HG02938 (cell line): Measurements from ENCODE around the gene ARID3B.
"Not testable (repeated sequence)": the region's sequence is repeated elsewhere in the genome, so short reads cannot be mapped to it uniquely, and the experiment has no call there.

Experiments used
- ATAC-seq: cut with Tn5 transposase; IDR thresholded peaks from one replicate; pipeline ENCODE4 v1.9.1; 2021; ENCODE audit warnings: mild to moderate bottlenecking, moderate library complexity; ENCODE audit not compliant: unreplicated experiment

The ARID3B gene

GRCh38 chr15:74540761-74541493 lies at the start of gene ARID3B:
TSS of gene ARID3B (plus strand) at chr15:74541220. CDS start at chr15:74543937, 2,717 bp downstream.
- ATAC-seq: peak; percentile 75

- ATAC-seq: no peak
Observed at GRCh38 chr15:74496648-74497047, 44.4 kb upstream of the ARID3B start.

- ATAC-seq: no peak
Observed at GRCh38 chr15:74497584-74497983, 43.4 kb upstream of the ARID3B start.

- no peak for ATAC-seq
Observed at GRCh38 chr15:74499366-74499765, 41.7 kb upstream of the ARID3B start.

- ATAC-seq: no peak
Observed at GRCh38 chr15:74500401-74500800, 40.6 kb upstream of the ARID3B start.

GRCh38 chr15:74502301-74502700 lies 38.7 kb upstream of the ARID3B start:
- no peak for ATAC-seq

- ATAC-seq: no peak
Observed at GRCh38 chr15:74504418-74504817, 36.6 kb upstream of the ARID3B start.

GRCh38 chr15:74504836-74505235 lies 36.2 kb upstream of the ARID3B start:
- ATAC-seq: no peak

GRCh38 chr15:74505837-74506514 lies 35.0 kb upstream of the ARID3B start:
- no peak for ATAC-seq

- no peak for ATAC-seq
Observed at GRCh38 chr15:74506515-74506840, 34.5 kb upstream of the ARID3B start.

GRCh38 chr15:74511583-74511982 lies 29.4 kb upstream of the ARID3B start:
- peak; percentile 46 for ATAC-seq

GRCh38 chr15:74514059-74514458 lies 27.0 kb upstream of the ARID3B start:
- not testable (repeated sequence) for ATAC-seq

- no peak for ATAC-seq
Observed at GRCh38 chr15:74517096-74517495, 23.9 kb upstream of the ARID3B start.

- no peak for ATAC-seq
Observed at GRCh38 chr15:74519311-74519710, 21.7 kb upstream of the ARID3B start.

GRCh38 chr15:74520407-74520806 lies 20.6 kb upstream of the ARID3B start:
- no peak for ATAC-seq

- no peak for ATAC-seq
Observed at GRCh38 chr15:74523982-74524381, 17.0 kb upstream of the ARID3B start.

GRCh38 chr15:74525309-74525708 lies 15.7 kb upstream of the ARID3B start:
- no peak for ATAC-seq

GRCh38 chr15:74525945-74526344 lies 15.1 kb upstream of the ARID3B start:
- no peak for ATAC-seq

- ATAC-seq: no peak
Observed at GRCh38 chr15:74528876-74529275, 12.1 kb upstream of the ARID3B start.

- ATAC-seq: no peak
Observed at GRCh38 chr15:74529921-74530320, 11.1 kb upstream of the ARID3B start.

GRCh38 chr15:74530771-74531143 lies 10.3 kb upstream of the ARID3B start:
- no peak for ATAC-seq

- no peak for ATAC-seq
Observed at GRCh38 chr15:74531144-74531811, 9.7 kb upstream of the ARID3B start.
